Neural cell (in vitro differentiated cells): ENCODE measurements around the gene MAPK4.

Experiments
- EP300 ChIP-seq: fragments of 450-650 bp; conservative IDR thresholded peaks from 2 replicates; pipeline ENCODE4 v1.6.1; 2014; ENCODE audit warnings: antibody characterized with exemption, mild to moderate bottlenecking, moderate library complexity; ENCODE audit not compliant: poor library complexity, severe bottlenecking
- EZH2 ChIP-seq: fragments of 200-600, 300-800 bp; shearing (Covaris generic), sonication (generic); IDR thresholded peaks from 2 replicates; pipeline ENCODE4 v1.6.1; 2014; ENCODE audit warnings: antibody characterized with exemption, low read length, borderline replicate concordance, mild to moderate bottlenecking; ENCODE audit not compliant: insufficient read depth, poor library complexity, severe bottlenecking
- MXI1 ChIP-seq: fragments of 450-650 bp; conservative IDR thresholded peaks from 2 replicates; pipeline ENCODE4 v1.6.1; 2014; ENCODE audit warnings: antibody characterized with exemption, mild to moderate bottlenecking; ENCODE audit not compliant: poor library complexity, severe bottlenecking
- POLR2AphosphoS5 ChIP-seq: IDR thresholded peaks from 2 replicates; pipeline ENCODE4 v1.6.1; 2012
- RAD21 ChIP-seq: fragments of 450-650 bp; conservative IDR thresholded peaks from 2 replicates; pipeline ENCODE4 v1.6.1; 2014; ENCODE audit warnings: antibody characterized with exemption, mild to moderate bottlenecking, moderate library complexity
- TAF1 ChIP-seq: IDR thresholded peaks from 2 replicates; pipeline ENCODE4 v1.6.1; 2012; ENCODE audit warnings: low read depth
- TF ChIP-seq, protein P1 (sequence below): fragments of 450-650 bp; IDR thresholded peaks from 2 replicates; pipeline ENCODE4 v1.5.1; 2014; ENCODE audit warnings: antibody characterized with exemption, mild to moderate bottlenecking, moderate library complexity; ENCODE audit not compliant: poor library complexity, severe bottlenecking
- TF ChIP-seq, protein P2 (sequence below): IDR thresholded peaks from 2 replicates; pipeline ENCODE4 v1.6.1; 2012; ENCODE audit warnings: borderline replicate concordance

DNA sequence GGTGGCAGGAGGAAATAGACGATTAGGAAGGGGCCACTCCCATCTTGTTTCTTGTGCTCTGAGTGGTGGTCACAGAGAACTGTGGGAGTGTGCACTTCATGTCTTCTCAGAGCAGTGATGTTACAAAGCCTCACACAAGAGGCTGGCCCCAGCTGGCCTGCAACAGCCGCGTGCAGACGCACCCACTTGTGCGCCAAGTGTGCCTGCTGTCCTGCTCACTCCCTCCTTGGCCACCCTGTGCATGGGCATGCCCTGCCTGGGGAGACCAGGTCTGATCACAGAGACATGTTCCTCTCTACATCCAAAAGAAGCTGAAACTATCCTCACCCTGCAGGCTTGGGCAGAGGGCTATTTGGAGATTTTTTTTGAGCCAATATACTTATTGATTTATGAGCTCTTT lies 151.5 kb downstream of the MAPK4 start:
- TF ChIP-seq, protein P1, sequence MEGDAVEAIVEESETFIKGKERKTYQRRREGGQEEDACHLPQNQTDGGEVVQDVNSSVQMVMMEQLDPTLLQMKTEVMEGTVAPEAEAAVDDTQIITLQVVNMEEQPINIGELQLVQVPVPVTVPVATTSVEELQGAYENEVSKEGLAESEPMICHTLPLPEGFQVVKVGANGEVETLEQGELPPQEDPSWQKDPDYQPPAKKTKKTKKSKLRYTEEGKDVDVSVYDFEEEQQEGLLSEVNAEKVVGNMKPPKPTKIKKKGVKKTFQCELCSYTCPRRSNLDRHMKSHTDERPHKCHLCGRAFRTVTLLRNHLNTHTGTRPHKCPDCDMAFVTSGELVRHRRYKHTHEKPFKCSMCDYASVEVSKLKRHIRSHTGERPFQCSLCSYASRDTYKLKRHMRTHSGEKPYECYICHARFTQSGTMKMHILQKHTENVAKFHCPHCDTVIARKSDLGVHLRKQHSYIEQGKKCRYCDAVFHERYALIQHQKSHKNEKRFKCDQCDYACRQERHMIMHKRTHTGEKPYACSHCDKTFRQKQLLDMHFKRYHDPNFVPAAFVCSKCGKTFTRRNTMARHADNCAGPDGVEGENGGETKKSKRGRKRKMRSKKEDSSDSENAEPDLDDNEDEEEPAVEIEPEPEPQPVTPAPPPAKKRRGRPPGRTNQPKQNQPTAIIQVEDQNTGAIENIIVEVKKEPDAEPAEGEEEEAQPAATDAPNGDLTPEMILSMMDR = no peak
- TF ChIP-seq, protein P2, sequence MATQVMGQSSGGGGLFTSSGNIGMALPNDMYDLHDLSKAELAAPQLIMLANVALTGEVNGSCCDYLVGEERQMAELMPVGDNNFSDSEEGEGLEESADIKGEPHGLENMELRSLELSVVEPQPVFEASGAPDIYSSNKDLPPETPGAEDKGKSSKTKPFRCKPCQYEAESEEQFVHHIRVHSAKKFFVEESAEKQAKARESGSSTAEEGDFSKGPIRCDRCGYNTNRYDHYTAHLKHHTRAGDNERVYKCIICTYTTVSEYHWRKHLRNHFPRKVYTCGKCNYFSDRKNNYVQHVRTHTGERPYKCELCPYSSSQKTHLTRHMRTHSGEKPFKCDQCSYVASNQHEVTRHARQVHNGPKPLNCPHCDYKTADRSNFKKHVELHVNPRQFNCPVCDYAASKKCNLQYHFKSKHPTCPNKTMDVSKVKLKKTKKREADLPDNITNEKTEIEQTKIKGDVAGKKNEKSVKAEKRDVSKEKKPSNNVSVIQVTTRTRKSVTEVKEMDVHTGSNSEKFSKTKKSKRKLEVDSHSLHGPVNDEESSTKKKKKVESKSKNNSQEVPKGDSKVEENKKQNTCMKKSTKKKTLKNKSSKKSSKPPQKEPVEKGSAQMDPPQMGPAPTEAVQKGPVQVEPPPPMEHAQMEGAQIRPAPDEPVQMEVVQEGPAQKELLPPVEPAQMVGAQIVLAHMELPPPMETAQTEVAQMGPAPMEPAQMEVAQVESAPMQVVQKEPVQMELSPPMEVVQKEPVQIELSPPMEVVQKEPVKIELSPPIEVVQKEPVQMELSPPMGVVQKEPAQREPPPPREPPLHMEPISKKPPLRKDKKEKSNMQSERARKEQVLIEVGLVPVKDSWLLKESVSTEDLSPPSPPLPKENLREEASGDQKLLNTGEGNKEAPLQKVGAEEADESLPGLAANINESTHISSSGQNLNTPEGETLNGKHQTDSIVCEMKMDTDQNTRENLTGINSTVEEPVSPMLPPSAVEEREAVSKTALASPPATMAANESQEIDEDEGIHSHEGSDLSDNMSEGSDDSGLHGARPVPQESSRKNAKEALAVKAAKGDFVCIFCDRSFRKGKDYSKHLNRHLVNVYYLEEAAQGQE = no peak
- no peak for TF ChIP-seq POLR2AphosphoS5
- TF ChIP-seq RAD21 = no peak
- TF ChIP-seq EZH2 = no peak
- TF ChIP-seq EP300 = no peak
- TF ChIP-seq TAF1 = no peak
- no peak for TF ChIP-seq MXI1
